ENCODE measurements around the gene PTAR1.

Gene PTAR1, protein sequence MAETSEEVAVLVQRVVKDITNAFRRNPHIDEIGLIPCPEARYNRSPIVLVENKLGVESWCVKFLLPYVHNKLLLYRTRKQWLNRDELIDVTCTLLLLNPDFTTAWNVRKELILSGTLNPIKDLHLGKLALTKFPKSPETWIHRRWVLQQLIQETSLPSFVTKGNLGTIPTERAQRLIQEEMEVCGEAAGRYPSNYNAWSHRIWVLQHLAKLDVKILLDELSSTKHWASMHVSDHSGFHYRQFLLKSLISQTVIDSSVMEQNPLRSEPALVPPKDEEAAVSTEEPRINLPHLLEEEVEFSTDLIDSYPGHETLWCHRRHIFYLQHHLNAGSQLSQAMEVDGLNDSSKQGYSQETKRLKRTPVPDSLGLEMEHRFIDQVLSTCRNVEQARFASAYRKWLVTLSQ

DNA sequence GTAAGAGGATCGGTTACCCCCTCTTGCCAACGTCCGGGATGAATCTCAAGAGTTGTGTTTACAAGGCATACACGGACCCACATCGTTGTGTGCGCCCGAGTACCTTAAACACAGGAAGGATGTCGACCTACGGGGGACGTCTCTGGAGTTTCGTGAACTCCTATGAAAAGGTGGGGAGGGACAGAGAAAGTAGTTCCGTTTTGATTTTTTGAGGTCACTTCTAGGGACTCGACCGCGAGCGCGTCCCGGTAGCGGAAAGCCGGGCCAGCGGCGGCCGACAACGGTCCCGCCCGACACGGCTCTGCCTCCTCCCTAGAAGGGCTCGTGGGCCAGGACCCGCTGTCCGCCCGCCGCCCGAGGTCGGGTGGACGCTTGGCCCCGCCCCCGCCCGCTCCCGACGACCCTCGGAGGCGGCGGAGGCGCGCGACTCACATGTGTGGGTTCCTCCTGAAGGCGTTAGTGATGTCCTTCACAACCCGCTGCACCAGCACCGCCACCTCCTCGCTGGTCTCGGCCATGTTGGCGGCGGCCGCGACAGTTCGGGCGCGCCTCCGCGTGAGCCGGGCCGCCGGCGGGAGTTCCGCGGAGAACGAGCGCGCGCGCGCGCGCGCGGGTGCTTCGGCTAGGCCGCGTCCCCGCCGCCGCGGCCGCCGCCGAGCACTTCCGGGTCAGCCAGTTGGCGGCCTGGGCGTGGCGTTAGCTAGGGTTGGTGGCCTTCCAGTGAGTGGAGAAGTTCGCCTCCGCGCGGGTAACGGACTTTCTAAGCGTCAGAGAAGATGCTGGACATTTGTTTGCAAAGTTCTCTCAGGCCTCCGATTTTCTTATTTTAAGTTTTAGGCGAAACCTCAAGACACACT lies at the start of gene PTAR1:
Gene PTAR1 (minus strand): TSS at position 591 of the 857 bp plus-strand sequence. CDS start 73 bp downstream, at position 518.
- ATAC-seq (ENCODE audit: insufficient read depth, low read depth) (peak; percentile 78), DNase-seq (peak; percentile 89)
- Histone ChIP-seq H3K79me2 (ENCODE audit: insufficient read depth, low read length) (peaks cover 51% of the 10 kb centered on the region), H3K9me3 (ENCODE audit: insufficient read depth, low read length, severe bottlenecking) (no peaks in the 10 kb centered on the region), H3K9ac (ENCODE audit: low read depth, low read length) (peak within 1 kb of the TSS; percentile 87), H4K20me1 (ENCODE audit: insufficient read depth, low read length) (peaks cover 14% of the 10 kb centered on the region; the same call in 1 of the 2 replicates), H3K27ac (ENCODE audit: low read length) (peak within 1 kb of the TSS; percentile 81), H3K27me3 (ENCODE audit: insufficient read depth, low read length, poor library complexity) (no peaks in the 10 kb centered on the region), H2AFZ (ENCODE audit: low read depth, low read length) (peak within 1 kb of the TSS; percentile 97), H3K36me3 (ENCODE audit: insufficient read depth, low read length) (peaks cover 10% of the 10 kb centered on the region; the same call in 1 of the 2 replicates), H3K4me3 (ENCODE audit: low read depth in 1 of 2, low read length in 2 of 2) (peak within 1 kb of the TSS; percentile 65 to 78), H3K4me1 (ENCODE audit: insufficient read depth, low read length) (peaks cover 35% of the 10 kb centered on the region), H3K4me2 (ENCODE audit: insufficient read depth, low read length) (peak within 1 kb of the TSS; percentile 77)
- TF ChIP-seq, protein P1, sequence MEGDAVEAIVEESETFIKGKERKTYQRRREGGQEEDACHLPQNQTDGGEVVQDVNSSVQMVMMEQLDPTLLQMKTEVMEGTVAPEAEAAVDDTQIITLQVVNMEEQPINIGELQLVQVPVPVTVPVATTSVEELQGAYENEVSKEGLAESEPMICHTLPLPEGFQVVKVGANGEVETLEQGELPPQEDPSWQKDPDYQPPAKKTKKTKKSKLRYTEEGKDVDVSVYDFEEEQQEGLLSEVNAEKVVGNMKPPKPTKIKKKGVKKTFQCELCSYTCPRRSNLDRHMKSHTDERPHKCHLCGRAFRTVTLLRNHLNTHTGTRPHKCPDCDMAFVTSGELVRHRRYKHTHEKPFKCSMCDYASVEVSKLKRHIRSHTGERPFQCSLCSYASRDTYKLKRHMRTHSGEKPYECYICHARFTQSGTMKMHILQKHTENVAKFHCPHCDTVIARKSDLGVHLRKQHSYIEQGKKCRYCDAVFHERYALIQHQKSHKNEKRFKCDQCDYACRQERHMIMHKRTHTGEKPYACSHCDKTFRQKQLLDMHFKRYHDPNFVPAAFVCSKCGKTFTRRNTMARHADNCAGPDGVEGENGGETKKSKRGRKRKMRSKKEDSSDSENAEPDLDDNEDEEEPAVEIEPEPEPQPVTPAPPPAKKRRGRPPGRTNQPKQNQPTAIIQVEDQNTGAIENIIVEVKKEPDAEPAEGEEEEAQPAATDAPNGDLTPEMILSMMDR (IDR thresholded peaks at IDR 0.05; ENCODE audit: borderline replicate concordance, extremely low read depth, low read length, poor library complexity, severe bottlenecking) = no peak
- no peak for TF ChIP-seq EZH2 (IDR thresholded peaks at IDR 0.05; ENCODE audit: borderline replicate concordance, low read depth, low read length, severe bottlenecking)

DNA sequence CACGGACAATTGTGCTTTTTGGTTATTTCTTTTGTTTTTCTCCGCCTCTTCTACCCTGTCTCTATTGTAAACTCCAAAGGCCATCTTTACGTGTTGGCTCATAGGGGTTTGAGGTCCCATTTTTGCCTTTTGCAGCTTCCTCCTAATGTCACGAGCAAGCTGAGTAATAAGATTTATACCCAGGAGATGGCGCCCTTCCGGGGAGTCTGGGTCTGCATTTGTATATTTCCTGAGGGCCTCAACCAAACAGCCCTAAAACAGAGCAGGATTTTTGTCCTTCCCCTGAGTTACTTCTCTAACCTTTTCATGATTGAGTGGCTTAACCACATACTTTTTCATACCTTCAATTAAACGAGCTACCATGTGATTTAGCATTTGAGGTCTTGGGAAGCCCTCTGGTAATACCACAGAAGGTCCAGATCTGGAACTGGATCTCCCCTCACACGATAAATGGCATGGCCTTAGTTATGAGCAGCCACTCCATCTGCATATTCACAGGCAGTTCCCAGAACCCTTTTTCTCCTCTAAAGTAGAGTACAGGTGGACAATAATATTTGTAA lies 49.6 kb upstream of the PTAR1 start:
- Histone ChIP-seq H2AFZ (ENCODE audit: low read depth, low read length) (no peak overlapping the region), H4K20me1 (ENCODE audit: insufficient read depth, low read length) (no peaks in the 10 kb centered on the region), H3K4me1 (ENCODE audit: insufficient read depth, low read length) (no peaks in the 10 kb centered on the region), H3K27me3 (ENCODE audit: insufficient read depth, low read length, poor library complexity) (no peaks in the 10 kb centered on the region), H3K79me2 (ENCODE audit: insufficient read depth, low read length) (no peaks in the 10 kb centered on the region), H3K4me3 (ENCODE audit: low read depth in 1 of 2, low read length in 2 of 2) (no peak overlapping the region), H3K9ac (ENCODE audit: low read depth, low read length) (no peak overlapping the region), H3K36me3 (ENCODE audit: insufficient read depth, low read length) (no peaks in the 10 kb centered on the region), H3K4me2 (ENCODE audit: insufficient read depth, low read length) (no peak overlapping the region), H3K9me3 (ENCODE audit: insufficient read depth, low read length, severe bottlenecking) (no peaks in the 10 kb centered on the region), H3K27ac (ENCODE audit: low read length) (no peak overlapping the region)
- DNase-seq (no peak), ATAC-seq (ENCODE audit: insufficient read depth, low read depth) (no peak)
- no peak for TF ChIP-seq EZH2 (IDR thresholded peaks at IDR 0.05; ENCODE audit: borderline replicate concordance, low read depth, low read length, severe bottlenecking)
- TF ChIP-seq, protein P1 (IDR thresholded peaks at IDR 0.05; ENCODE audit: borderline replicate concordance, extremely low read depth, low read length, poor library complexity, severe bottlenecking) = peak; percentile 18

DNA sequence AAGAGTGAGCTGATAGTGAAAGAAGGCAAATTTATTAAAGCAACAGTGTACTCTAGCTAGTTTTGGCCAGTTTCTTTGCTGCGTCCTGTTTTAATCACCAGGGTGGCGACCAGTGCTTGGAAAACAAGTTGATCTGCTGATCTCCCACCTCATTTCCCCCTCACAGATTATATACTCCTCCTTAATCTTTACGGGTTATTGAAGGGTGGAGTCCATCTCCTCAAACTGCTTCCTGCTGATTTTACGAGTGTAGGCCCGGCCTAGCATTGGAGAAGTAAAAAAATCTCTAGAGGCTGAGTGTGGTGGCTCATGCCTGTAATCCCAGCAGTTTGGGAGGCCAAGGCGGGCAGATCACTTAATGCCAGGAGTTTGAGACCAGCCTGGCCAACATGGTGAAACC lies 46.8 kb upstream of the PTAR1 start:
- H3K9ac ChIP-seq (ENCODE audit: low read depth, low read length) = no peak overlapping the region
- no peaks in the 10 kb centered on the region for H4K20me1 ChIP-seq (ENCODE audit: insufficient read depth, low read length)
- H3K27me3 ChIP-seq (ENCODE audit: insufficient read depth, low read length, poor library complexity) = no peaks in the 10 kb centered on the region
- TF ChIP-seq EZH2 (IDR thresholded peaks at IDR 0.05; ENCODE audit: borderline replicate concordance, low read depth, low read length, severe bottlenecking) = no peak
- TF ChIP-seq, protein P1 (IDR thresholded peaks at IDR 0.05; ENCODE audit: borderline replicate concordance, extremely low read depth, low read length, poor library complexity, severe bottlenecking) = no peak
- no peak overlapping the region for H3K4me2 ChIP-seq (ENCODE audit: insufficient read depth, low read length)
- no peak overlapping the region for H3K27ac ChIP-seq (ENCODE audit: low read length)
- H2AFZ ChIP-seq (ENCODE audit: low read depth, low read length) = no peak overlapping the region
- H3K9me3 ChIP-seq (ENCODE audit: insufficient read depth, low read length, severe bottlenecking) = no peaks in the 10 kb centered on the region
- no peaks in the 10 kb centered on the region for H3K4me1 ChIP-seq (ENCODE audit: insufficient read depth, low read length)
- no peak for DNase-seq
- H3K36me3 ChIP-seq (ENCODE audit: insufficient read depth, low read length) = no peaks in the 10 kb centered on the region
- H3K79me2 ChIP-seq (ENCODE audit: insufficient read depth, low read length) = no peaks in the 10 kb centered on the region
- H3K4me3 ChIP-seq (ENCODE audit: low read depth in 1 of 2, low read length in 2 of 2) = no peak overlapping the region
- ATAC-seq (ENCODE audit: insufficient read depth, low read depth) = no peak

Data from DND-41 (cell line).